Breast epithelium (tissue), 4 donors: ENCODE measurements around the gene TMEFF2. TPM values are rescaled to one million over a fixed set of nuclear protein-coding genes. Genes with fewer than 3 reads are reported as not detected.

ENCODE experiments used
- DNase-seq, 2 donors: peaks; one replicate each; pipeline ENCODE4 v3.0.0-alpha.2; 2019; ENCODE audit warnings: low spot score in 2 of 2
- H3K27ac ChIP-seq, 2 donors: fragments of 200-600 bp; sonication (generic) in 1 of 2; one replicate each; pipeline ENCODE4 v1.5.1; 2016 to 2019; ENCODE audit warnings: mild to moderate bottlenecking in 1 of 2
- H3K27me3 ChIP-seq, 2 donors: fragments of 200-600 bp; sonication (generic) in 1 of 2; one replicate each; pipeline versions ENCODE4 v1.5.1 to v1.6.0; 2017 to 2019; ENCODE audit warnings: control low read depth in 1 of 2, mild to moderate bottlenecking in 1 of 2
- H3K36me3 ChIP-seq: fragments of 200-600 bp; one replicate; pipeline ENCODE4 v1.5.1; 2019
- H3K4me1 ChIP-seq, 2 donors: fragments of 200-600 bp; sonication (generic); one replicate each; pipeline ENCODE4 v1.5.1; 2016 to 2019; ENCODE audit warnings: control low read depth in 1 of 2
- H3K4me3 ChIP-seq, 3 donors: fragments of 200-600 bp; sonication (generic); 1 replicate in 2 of 3; 2 replicates in 1 of 3; pipeline ENCODE4 v1.5.1; 2016 to 2019; ENCODE audit warnings: mild to moderate bottlenecking in 3 of 3, moderate library complexity in 2 of 3
- H3K9me3 ChIP-seq, 2 donors: fragments of 200-600 bp; sonication (generic) in 1 of 2; one replicate each; pipeline ENCODE4 v1.5.1; 2016 to 2019; ENCODE audit warnings: control low read depth in 1 of 2
- POLR2A ChIP-seq: fragments of 450-650 bp; IDR thresholded peaks from one replicate; pipeline ENCODE4 v1.6.1; 2016; ENCODE audit warnings: antibody characterized with exemption, mild to moderate bottlenecking, moderate library complexity
- POLR2AphosphoS5 ChIP-seq, 3 donors: sonication (generic); formaldehyde crosslinking; IDR thresholded peaks; one replicate each; pipeline ENCODE4 v1.6.1; 2017; ENCODE audit warnings: antibody characterized with exemption in 3 of 3
- intact Hi-C: fragments of 100-400 bp; cut with DNase I; formaldehyde crosslinking; loops from one replicate; pipeline ENCODE4 v1.15.1; 2023; ENCODE audit warnings: low total_unique reads
- total RNA-seq, 3 donors: library from RNA; depleted of rRNA; stranded (reverse); fragments of >200 nt; gene quantifications; one replicate each; pipeline ENCODE4 v1.1.0, GENCODE V29; 2016
- TF ChIP-seq, protein P1 (sequence below), 3 donors: fragments of 450-650 bp; IDR thresholded peaks; one replicate each; pipeline ENCODE4 v1.5.1; 2016 to 2017; ENCODE audit warnings: antibody characterized with exemption in 3 of 3, mild to moderate bottlenecking in 3 of 3, moderate library complexity in 3 of 3

The TMEFF2 gene
- total RNA-seq, 3 donors from 2014 or later, result 0.32 TPM; not detected in 2

DNA sequence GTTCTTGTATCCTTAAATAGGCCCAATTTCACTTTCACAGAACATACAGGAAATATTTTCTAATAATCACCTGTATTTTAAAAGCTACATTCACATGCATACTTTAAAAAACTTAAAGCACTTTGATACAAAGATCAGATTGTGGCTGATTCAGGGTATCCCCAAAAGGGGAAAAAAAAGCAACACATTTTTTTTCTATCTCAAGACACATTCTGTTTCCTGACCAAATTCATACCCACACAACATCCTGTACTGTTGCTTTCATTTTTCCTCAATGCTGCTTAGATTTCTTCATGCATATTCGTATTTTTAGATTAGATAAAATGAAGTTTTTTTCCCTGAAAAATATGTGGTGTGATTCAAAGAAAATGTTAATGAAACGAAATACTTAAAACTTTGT lies 122.5 kb downstream of the TMEFF2 start:
- Histone ChIP-seq H3K27ac (no peak overlapping the region), H3K4me3 (no peak overlapping the region), H3K4me1 (no peaks in the 10 kb centered on the region), H3K27me3 (no peaks in the 10 kb centered on the region), H3K9me3 (no peaks in the 10 kb centered on the region), H3K36me3 (no peaks in the 10 kb centered on the region)
- intact Hi-C loops, result no loop called here
- TF ChIP-seq POLR2A (no peak), POLR2AphosphoS5 (IDR thresholded peaks at IDR 0.05) (no peak)
- TF ChIP-seq, protein P1, sequence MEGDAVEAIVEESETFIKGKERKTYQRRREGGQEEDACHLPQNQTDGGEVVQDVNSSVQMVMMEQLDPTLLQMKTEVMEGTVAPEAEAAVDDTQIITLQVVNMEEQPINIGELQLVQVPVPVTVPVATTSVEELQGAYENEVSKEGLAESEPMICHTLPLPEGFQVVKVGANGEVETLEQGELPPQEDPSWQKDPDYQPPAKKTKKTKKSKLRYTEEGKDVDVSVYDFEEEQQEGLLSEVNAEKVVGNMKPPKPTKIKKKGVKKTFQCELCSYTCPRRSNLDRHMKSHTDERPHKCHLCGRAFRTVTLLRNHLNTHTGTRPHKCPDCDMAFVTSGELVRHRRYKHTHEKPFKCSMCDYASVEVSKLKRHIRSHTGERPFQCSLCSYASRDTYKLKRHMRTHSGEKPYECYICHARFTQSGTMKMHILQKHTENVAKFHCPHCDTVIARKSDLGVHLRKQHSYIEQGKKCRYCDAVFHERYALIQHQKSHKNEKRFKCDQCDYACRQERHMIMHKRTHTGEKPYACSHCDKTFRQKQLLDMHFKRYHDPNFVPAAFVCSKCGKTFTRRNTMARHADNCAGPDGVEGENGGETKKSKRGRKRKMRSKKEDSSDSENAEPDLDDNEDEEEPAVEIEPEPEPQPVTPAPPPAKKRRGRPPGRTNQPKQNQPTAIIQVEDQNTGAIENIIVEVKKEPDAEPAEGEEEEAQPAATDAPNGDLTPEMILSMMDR (IDR thresholded peaks at IDR 0.05), result no peak
- no peak for DNase-seq

- intact Hi-C loops, result no loop called here
- Histone ChIP-seq H3K36me3 (no peaks in the 10 kb centered on the region), H3K4me1 (no peaks in the 10 kb centered on the region), H3K27ac (no peak overlapping the region), H3K9me3 (no peaks in the 10 kb centered on the region), H3K27me3 (no peaks in the 10 kb centered on the region), H3K4me3 (no peak overlapping the region)
- DNase-seq, result no peak
- no peak for TF ChIP-seq POLR2A
- TF ChIP-seq, protein P1 (IDR thresholded peaks at IDR 0.05), result no peak
- no peak for TF ChIP-seq POLR2AphosphoS5 (IDR thresholded peaks at IDR 0.05)
These were observed 124.6 kb downstream of the TMEFF2 start for GRCh38 chr2:192070099-192070498.

DNA sequence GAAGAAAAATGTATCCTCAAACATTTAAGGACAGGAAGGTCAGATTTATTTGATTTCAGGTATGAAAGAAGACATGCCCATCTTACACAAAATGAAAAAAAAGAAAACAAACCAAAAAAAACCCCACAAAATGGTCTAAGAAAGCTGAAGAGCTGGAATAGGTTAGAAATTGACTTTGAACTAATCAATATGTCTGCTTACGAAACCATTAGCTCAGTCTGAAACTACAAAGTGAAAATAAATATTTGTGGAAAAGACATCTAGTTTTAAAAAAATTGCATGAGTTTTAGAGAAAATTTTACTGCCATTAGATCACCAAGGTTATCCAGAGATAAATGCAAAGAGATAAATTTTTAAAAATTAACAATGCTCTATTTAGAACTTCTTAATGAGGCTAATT lies 125.3 kb downstream of the TMEFF2 start:
- no peaks in the 10 kb centered on the region for H3K27me3 ChIP-seq
- TF ChIP-seq POLR2AphosphoS5 (IDR thresholded peaks at IDR 0.05) (no peak), POLR2A (no peak)
- TF ChIP-seq, protein P1 (IDR thresholded peaks at IDR 0.05), result no peak
- no peak overlapping the region for H3K4me3 ChIP-seq
- no peaks in the 10 kb centered on the region for H3K9me3 ChIP-seq
- no peaks in the 10 kb centered on the region for H3K4me1 ChIP-seq
- no peak for DNase-seq
- no peaks in the 10 kb centered on the region for H3K36me3 ChIP-seq
- H3K27ac ChIP-seq, result no peak overlapping the region
- intact Hi-C loops, result no loop called here

GRCh38 chr2:192068966-192069365 lies 125.8 kb downstream of the TMEFF2 start:
- TF ChIP-seq POLR2A (no peak), POLR2AphosphoS5 (IDR thresholded peaks at IDR 0.05) (no peak)
- TF ChIP-seq, protein P1 (IDR thresholded peaks at IDR 0.05), result no peak
- Histone ChIP-seq H3K36me3 (no peaks in the 10 kb centered on the region), H3K27me3 (no peaks in the 10 kb centered on the region), H3K27ac (no peak overlapping the region), H3K9me3 (no peaks in the 10 kb centered on the region), H3K4me1 (no peaks in the 10 kb centered on the region), H3K4me3 (no peak overlapping the region)
- intact Hi-C loops, result no loop called here
- DNase-seq, result no peak

GRCh38 chr2:192067631-192068030 lies 127.1 kb downstream of the TMEFF2 start:
- DNase-seq, result no peak
- H3K4me1 ChIP-seq, result no peaks in the 10 kb centered on the region
- H3K27me3 ChIP-seq, result no peaks in the 10 kb centered on the region
- TF ChIP-seq POLR2A (no peak), POLR2AphosphoS5 (IDR thresholded peaks at IDR 0.05) (no peak)
- TF ChIP-seq, protein P1 (IDR thresholded peaks at IDR 0.05), result no peak
- H3K36me3 ChIP-seq, result no peaks in the 10 kb centered on the region
- H3K4me3 ChIP-seq, result no peak overlapping the region
- intact Hi-C loops, result no loop called here
- H3K27ac ChIP-seq, result no peak overlapping the region
- no peaks in the 10 kb centered on the region for H3K9me3 ChIP-seq
